Measurements from ENCODE around the gene PRKCQ.

DNA sequence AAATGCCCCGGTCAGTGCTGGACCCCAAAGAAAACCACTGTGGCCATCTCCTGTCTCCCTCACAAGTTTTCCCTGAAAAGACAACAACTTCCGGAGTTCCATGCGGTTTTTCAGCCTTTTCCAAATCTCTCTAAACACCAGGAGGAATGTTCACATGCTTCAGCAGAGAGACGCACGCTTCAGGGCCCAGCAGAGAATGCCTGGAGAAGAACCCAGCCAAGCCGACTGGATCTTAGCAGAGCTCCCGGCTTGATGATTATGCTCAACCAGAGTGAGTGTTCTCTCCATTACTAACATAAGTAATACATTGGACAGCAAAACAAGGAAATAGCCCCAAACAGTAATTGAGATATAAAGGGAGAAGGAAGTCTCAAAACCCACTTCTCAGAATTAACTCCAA lies 17.9 kb downstream of the PRKCQ start:
- TF ChIP-seq, protein P1, sequence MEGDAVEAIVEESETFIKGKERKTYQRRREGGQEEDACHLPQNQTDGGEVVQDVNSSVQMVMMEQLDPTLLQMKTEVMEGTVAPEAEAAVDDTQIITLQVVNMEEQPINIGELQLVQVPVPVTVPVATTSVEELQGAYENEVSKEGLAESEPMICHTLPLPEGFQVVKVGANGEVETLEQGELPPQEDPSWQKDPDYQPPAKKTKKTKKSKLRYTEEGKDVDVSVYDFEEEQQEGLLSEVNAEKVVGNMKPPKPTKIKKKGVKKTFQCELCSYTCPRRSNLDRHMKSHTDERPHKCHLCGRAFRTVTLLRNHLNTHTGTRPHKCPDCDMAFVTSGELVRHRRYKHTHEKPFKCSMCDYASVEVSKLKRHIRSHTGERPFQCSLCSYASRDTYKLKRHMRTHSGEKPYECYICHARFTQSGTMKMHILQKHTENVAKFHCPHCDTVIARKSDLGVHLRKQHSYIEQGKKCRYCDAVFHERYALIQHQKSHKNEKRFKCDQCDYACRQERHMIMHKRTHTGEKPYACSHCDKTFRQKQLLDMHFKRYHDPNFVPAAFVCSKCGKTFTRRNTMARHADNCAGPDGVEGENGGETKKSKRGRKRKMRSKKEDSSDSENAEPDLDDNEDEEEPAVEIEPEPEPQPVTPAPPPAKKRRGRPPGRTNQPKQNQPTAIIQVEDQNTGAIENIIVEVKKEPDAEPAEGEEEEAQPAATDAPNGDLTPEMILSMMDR (IDR thresholded peaks at IDR 0.05), result no peak
- TF ChIP-seq EP300 (IDR thresholded peaks at IDR 0.05) (no peak), POLR2A (IDR thresholded peaks at IDR 0.05) (no peak)

Data from tibial nerve (tissue), 4 donors.